Osteocyte (in vitro differentiated cells): ENCODE results near the gene ABLIM2. TPM values are rescaled to one million over a fixed set of nuclear protein-coding genes. Genes with fewer than 3 reads are reported as not detected.

Experiments used
- DNase-seq: peaks from one replicate; pipeline ENCODE4 v3.0.0; 2021; ENCODE audit warnings: mixed read lengths; ENCODE audit not compliant: unreplicated experiment; ENCODE audit errors: extremely low spot score
- H3K27ac Mint-ChIP-seq: one replicate; pipeline ENCODE4 v1.8.0; 2021; ENCODE audit warnings: mild to moderate bottlenecking, mixed read lengths; ENCODE audit not compliant: unreplicated experiment
- H3K27me3 Mint-ChIP-seq: one replicate; pipeline ENCODE4 v1.8.0; 2021; ENCODE audit warnings: mixed read lengths; ENCODE audit not compliant: unreplicated experiment
- H3K36me3 Mint-ChIP-seq: one replicate; pipeline ENCODE4 v1.8.0; 2021; ENCODE audit warnings: mixed read lengths; ENCODE audit not compliant: unreplicated experiment
- H3K4me1 Mint-ChIP-seq: one replicate; pipeline ENCODE4 v1.8.0; 2021; ENCODE audit warnings: mixed read lengths; ENCODE audit not compliant: unreplicated experiment
- H3K4me3 Mint-ChIP-seq: one replicate; pipeline ENCODE4 v1.8.0; 2021; ENCODE audit warnings: mild to moderate bottlenecking, moderate library complexity, mixed read lengths; ENCODE audit not compliant: unreplicated experiment
- H3K9me3 Mint-ChIP-seq: one replicate; pipeline ENCODE4 v1.8.0; 2021; ENCODE audit warnings: mixed read lengths; ENCODE audit not compliant: unreplicated experiment
- CTCF ChIP-seq: fragments of 200-600 bp; sonication (generic); IDR thresholded peaks from 2 replicates; pipeline ENCODE4 v1.5.0; 2021; ENCODE audit warnings: antibody characterized with exemption, mild to moderate bottlenecking, moderate library complexity
- total RNA-seq: library from RNA; stranded (reverse); gene quantifications from 2 replicates; pipeline ENCODE4 v1.2.1, GENCODE V29; 2021

Gene ABLIM2
- total RNA-seq, 1 donor from 2014 or later: 0.24 TPM

DNA sequence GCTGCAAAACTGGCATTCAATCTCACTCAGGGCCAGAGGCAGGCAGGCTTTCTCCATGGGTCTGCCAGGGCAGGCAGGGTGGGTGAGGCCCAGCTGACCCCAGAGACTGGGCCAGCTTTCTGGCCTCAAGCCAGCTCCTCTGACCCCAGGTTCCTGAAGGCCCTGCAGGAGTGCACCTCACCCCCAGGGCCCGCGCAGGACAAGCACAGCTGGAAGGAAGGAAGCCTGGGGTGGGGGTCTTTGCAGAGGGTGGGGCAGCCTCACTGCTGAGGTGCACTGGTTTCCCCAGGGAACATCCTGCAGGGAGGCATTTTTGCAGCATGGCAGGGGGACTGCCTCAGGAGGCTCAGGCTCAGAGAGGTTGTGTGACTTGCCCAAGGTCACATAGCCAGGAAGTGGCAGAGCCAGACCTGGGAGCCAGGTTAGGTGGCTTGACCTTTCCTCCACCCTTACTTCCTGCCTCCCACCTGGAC, 187.4 kb downstream of the ABLIM2 start:
- no peak for DNase-seq
- Mint-ChIP-seq H3K27ac (peak overlapping the region; percentile 90), H3K27me3 (no peaks in the 10 kb centered on the region), H3K4me1 (peaks cover 55% of the 10 kb centered on the region), H3K36me3 (no peaks in the 10 kb centered on the region), H3K9me3 (no peaks in the 10 kb centered on the region), H3K4me3 (no peak overlapping the region)
- no peak for TF ChIP-seq CTCF

DNA sequence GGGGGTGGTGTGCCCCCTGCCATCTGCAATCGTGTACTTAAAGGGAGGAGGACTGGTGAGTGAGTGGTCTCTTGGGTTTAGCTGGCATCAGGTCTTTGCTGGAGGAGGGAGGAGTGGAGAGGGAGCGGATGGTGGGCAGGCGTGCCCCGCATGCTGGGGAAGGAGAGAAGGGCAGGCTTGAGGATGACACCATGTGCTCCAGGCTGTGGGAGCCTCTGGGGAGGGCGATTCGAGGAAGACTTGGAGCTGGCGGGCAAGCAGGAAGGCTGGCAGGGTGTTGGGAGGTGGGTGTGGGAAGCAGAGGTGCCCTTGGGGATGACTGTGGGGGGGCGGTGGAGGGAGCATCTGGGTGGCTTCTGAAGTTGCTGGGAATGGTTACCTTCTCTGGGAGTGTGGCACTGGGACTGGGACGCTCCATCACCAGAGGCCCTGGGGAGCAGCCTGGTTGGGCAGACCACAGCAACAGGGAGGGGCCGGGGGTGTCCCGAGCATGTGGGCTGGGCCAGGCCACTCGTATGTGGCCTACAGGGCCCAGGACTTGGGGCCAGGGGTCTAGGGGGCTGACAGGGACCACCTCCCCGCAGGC, 188.2 kb downstream of the ABLIM2 start:
- peaks cover 55% of the 10 kb centered on the region for H3K4me1 Mint-ChIP-seq

DNA sequence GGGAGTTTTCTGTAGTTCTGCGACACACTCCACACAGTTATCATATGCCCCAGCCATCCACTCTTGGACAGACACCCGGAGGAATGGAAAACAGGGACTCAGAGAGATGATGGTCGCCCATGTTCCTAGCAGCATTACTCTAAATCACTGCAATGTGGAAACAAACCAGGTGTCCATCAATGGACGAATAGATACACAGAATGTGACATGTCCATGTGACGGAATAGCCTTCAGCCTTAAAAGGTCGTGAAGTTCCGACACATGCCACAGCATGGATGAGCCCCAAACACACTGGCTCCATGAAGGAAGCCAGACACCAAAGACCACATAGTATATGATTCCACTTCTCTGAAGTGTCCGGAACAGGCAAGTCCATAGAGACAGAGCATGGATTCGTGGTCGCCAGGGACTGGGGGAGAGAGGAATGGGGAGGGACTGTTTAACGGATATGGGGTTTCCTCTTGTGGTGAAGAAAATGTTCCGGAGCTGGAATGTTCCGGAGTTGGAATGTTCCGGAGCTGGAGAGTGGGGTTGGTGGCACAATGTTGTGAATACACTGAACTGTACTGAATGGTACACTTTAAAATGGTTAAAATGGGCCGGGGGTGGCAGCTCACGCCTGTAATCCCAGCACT, 190.2 kb downstream of the ABLIM2 start:
- Mint-ChIP-seq H3K4me3 (no peak overlapping the region), H3K9me3 (no peaks in the 10 kb centered on the region), H3K27ac (no peak overlapping the region), H3K4me1 (peaks cover 51% of the 10 kb centered on the region), H3K27me3 (no peaks in the 10 kb centered on the region), H3K36me3 (no peaks in the 10 kb centered on the region)
- TF ChIP-seq CTCF: no peak
- DNase-seq: no peak

More for the DNA sequence above, 188.2 kb downstream of the ABLIM2 start:
- TF ChIP-seq CTCF: no peak
- H3K4me3 Mint-ChIP-seq: peak overlapping the region; percentile 44
- peak overlapping the region; percentile 90 for H3K27ac Mint-ChIP-seq
- H3K9me3 Mint-ChIP-seq: no peaks in the 10 kb centered on the region
- no peaks in the 10 kb centered on the region for H3K27me3 Mint-ChIP-seq
- DNase-seq: no peak
- no peaks in the 10 kb centered on the region for H3K36me3 Mint-ChIP-seq

DNA sequence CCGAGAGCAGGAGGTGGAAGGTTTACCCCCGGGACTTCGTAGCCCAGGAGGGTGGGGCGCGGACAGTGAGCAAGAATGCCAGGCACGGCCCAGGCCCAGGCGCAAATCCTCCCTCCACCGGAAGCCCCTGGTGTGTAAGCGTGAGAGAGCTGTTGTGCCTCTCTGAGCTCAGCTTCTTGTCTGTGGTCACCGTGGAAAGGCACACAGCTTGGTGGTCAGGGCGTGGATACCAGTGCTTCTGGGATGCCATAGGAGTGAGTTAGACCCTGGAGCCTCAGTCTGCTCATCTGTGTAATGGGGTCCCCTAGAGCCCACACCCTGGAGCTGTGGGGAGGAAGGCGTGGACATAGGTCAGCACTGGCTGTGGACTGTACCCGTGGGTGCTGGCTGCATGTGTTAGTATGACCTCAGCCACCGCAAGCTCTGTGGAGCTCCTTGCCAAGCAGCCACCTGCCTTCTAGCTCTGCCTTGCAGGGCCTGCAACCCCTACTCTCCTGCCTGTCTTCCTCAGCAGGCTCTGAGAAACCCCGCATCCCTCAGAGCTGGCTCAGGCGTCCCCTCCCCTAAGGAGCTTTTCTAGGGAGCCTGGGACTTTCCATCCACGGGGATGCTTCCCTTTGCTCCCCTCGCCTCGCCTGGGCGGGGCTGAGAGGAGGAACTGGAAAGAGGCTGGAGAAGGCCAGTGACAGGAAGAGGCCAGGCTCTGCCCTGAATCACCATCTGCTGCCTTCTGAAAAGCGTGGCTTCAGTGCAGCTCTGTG, 190.9 kb downstream of the ABLIM2 start:
- no peak for DNase-seq
- Mint-ChIP-seq H3K27ac (no peak overlapping the region), H3K9me3 (no peaks in the 10 kb centered on the region), H3K4me1 (peaks cover 50% of the 10 kb centered on the region), H3K36me3 (no peaks in the 10 kb centered on the region), H3K27me3 (no peaks in the 10 kb centered on the region), H3K4me3 (no peak overlapping the region)
- no peak for TF ChIP-seq CTCF

- no peak for TF ChIP-seq CTCF
- Mint-ChIP-seq H3K27ac (no peak overlapping the region), H3K4me1 (peaks cover 44% of the 10 kb centered on the region)
Observed at GRCh38 chr4:7967063-7967440, 191.6 kb downstream of the ABLIM2 start.

More at GRCh38 chr4:7967063-7967440, 191.6 kb downstream of the ABLIM2 start:
- Mint-ChIP-seq H3K27me3 (no peaks in the 10 kb centered on the region), H3K4me3 (no peak overlapping the region), H3K36me3 (no peaks in the 10 kb centered on the region), H3K9me3 (no peaks in the 10 kb centered on the region)
- no peak for DNase-seq
